Measurements from ENCODE around the gene ZSCAN5B.
A peak's percentile ranks its signal among the peaks of the same experiment; 100 is the strongest.
"Not testable (repeated sequence)": the region's sequence is repeated elsewhere in the genome, so short reads cannot be mapped to it uniquely, and the experiment has no call there.

ZSCAN5B gene

GRCh38 chr19:56197646-56198045 lies at the start of gene ZSCAN5B:
Gene ZSCAN5B (minus strand): TSS chr19:56197783. CDS start chr19:56193052, 4,731 bp downstream.
- H3K4me3 ChIP-seq (replicated peaks; ENCODE audit: low read depth, low read length); DNase-seq (ENCODE audit: low read depth): not testable (repeated sequence)

DNA sequence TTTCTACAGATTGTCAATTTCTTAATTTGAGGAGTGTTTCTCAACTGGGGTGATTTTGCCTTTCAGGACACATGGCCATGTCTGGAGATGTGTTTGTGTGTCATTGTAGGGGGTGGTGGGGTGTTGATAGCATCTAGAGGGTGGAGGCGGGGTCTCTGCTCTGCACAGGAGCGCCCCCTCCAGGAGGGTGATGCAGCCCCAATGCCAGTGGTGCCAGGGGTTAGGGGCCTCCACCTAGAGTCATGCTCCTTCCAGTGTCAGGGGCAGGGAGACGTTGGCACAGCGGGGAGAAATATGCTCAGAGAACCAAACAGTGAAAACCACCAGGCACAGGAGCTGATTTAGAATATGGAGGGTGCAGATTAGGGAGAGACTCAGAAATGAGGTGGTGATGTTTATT lies 48.2 kb upstream of the ZSCAN5B start:
- not testable (repeated sequence) for DNase-seq (ENCODE audit: low read depth); H3K4me3 ChIP-seq (replicated peaks; ENCODE audit: low read depth, low read length)

GRCh38 chr19:56245121-56245740 lies 47.6 kb upstream of the ZSCAN5B start:
- TF ChIP-seq, protein P1, sequence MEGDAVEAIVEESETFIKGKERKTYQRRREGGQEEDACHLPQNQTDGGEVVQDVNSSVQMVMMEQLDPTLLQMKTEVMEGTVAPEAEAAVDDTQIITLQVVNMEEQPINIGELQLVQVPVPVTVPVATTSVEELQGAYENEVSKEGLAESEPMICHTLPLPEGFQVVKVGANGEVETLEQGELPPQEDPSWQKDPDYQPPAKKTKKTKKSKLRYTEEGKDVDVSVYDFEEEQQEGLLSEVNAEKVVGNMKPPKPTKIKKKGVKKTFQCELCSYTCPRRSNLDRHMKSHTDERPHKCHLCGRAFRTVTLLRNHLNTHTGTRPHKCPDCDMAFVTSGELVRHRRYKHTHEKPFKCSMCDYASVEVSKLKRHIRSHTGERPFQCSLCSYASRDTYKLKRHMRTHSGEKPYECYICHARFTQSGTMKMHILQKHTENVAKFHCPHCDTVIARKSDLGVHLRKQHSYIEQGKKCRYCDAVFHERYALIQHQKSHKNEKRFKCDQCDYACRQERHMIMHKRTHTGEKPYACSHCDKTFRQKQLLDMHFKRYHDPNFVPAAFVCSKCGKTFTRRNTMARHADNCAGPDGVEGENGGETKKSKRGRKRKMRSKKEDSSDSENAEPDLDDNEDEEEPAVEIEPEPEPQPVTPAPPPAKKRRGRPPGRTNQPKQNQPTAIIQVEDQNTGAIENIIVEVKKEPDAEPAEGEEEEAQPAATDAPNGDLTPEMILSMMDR (IDR thresholded peaks at IDR 0.05; ENCODE audit: low read length, missing control alignments), result no peak
- no peak overlapping the region for H3K4me3 ChIP-seq (replicated peaks; ENCODE audit: low read depth, low read length)
- DNase-seq (ENCODE audit: low read depth), result no peak

- H3K4me3 ChIP-seq (replicated peaks; ENCODE audit: low read depth, low read length), result no peak overlapping the region
- TF ChIP-seq, protein P1 (IDR thresholded peaks at IDR 0.05; ENCODE audit: low read length, missing control alignments), result no peak
- no peak for DNase-seq (ENCODE audit: low read depth)
Observed at GRCh38 chr19:56223481-56223880, 25.9 kb upstream of the ZSCAN5B start.

DNA sequence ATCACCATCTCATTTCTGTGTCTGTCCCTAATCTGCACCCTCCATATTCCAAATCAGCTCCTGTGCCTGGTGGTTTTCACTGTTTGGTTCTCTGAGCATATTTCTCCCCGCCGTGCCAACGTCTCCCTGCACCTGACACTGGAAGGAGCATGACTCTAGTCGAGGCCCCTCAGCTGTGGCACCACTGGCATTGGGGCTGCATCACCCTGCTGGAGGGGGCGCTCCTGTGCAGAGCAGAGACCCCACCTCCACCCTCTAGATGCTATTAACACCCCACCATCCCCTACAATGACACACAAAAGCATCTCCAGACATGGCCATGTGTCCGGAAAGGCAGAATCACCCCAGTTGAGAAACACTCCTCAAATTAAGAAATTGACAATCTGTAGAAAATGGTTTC lies 25.3 kb upstream of the ZSCAN5B start:
- no peak for DNase-seq (ENCODE audit: low read depth)
- TF ChIP-seq, protein P1 (IDR thresholded peaks at IDR 0.05; ENCODE audit: low read length, missing control alignments), result no peak
- H3K4me3 ChIP-seq (replicated peaks; ENCODE audit: low read depth, low read length), result no peak overlapping the region

DNA sequence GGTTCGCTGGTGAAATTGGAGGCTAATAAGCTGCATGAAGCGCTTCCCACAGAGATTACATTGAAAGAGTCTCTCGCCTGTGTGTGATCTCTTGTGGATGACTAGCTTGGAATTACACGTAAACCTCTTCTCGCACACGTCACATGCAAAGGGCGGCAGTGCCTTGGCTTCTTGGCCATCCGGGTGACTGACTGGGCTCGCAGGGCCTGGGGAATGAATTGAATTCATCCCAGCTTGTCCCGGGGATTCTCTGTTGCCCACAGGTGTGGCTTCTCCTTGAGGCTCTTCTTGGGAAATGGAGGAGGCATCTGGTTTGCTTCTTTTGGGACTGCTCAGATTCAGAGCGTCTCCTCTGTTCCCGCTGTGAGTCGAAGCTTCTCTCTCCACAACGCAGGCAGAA lies 24.3 kb upstream of the ZSCAN5B start:
- no peak overlapping the region for H3K4me3 ChIP-seq (replicated peaks; ENCODE audit: low read depth, low read length)
- TF ChIP-seq, protein P1 (IDR thresholded peaks at IDR 0.05; ENCODE audit: low read length, missing control alignments), result no peak
- no peak for DNase-seq (ENCODE audit: low read depth)

GRCh38 chr19:56221442-56221841 lies 23.9 kb upstream of the ZSCAN5B start:
- peak; percentile 21 for DNase-seq (ENCODE audit: low read depth)
- not testable (repeated sequence) for H3K4me3 ChIP-seq (replicated peaks; ENCODE audit: low read depth, low read length)
- TF ChIP-seq, protein P1 (IDR thresholded peaks at IDR 0.05; ENCODE audit: low read length, missing control alignments), result peak; percentile 27

DNA sequence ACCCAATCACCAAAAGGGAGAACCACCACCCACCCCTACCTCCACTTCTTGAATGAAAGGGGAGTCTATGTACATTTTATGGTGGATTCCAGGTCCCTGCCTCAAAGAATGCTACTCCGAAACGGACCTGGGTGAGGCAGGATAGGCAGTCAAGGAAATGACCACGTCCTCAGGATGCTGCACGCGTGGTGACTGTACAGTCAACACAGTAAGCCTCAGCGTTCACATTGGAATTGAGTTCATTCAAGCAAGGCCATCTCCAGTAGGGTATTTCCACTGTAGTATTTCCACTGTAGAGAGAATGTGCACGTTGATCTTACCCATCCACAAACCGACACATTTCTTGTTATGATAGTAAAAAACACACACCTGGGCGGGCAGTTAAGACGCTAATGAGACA lies 21.4 kb upstream of the ZSCAN5B start:
- TF ChIP-seq, protein P1 (IDR thresholded peaks at IDR 0.05; ENCODE audit: low read length, missing control alignments), result no peak
- no peak for DNase-seq (ENCODE audit: low read depth)
- H3K4me3 ChIP-seq (replicated peaks; ENCODE audit: low read depth, low read length), result no peak overlapping the region

Measured in fibroblast of pulmonary artery (primary cell).